MM.1S (cell line): Measurements from ENCODE around the gene DCLK1.

Experiments used
- EZH2 ChIP-seq: fragments of 300-600 bp; sonication (generic); optimal IDR thresholded peaks from 2 replicates; pipeline ENCODE3; 2017; ENCODE audit warnings: low read depth, mild to moderate bottlenecking, antibody characterized with exemption, low read length, mixed read lengths
- TF ChIP-seq, protein P1 (sequence below): fragments of 300-600 bp; sonication (generic); IDR thresholded peaks from 2 replicates; pipeline ENCODE4 v1.5.1; 2016; ENCODE audit warnings: antibody characterized with exemption, low read length, mixed read lengths

- TF ChIP-seq, protein P1, sequence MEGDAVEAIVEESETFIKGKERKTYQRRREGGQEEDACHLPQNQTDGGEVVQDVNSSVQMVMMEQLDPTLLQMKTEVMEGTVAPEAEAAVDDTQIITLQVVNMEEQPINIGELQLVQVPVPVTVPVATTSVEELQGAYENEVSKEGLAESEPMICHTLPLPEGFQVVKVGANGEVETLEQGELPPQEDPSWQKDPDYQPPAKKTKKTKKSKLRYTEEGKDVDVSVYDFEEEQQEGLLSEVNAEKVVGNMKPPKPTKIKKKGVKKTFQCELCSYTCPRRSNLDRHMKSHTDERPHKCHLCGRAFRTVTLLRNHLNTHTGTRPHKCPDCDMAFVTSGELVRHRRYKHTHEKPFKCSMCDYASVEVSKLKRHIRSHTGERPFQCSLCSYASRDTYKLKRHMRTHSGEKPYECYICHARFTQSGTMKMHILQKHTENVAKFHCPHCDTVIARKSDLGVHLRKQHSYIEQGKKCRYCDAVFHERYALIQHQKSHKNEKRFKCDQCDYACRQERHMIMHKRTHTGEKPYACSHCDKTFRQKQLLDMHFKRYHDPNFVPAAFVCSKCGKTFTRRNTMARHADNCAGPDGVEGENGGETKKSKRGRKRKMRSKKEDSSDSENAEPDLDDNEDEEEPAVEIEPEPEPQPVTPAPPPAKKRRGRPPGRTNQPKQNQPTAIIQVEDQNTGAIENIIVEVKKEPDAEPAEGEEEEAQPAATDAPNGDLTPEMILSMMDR: no peak
- no peak for TF ChIP-seq EZH2
These were observed 394.3 kb downstream of the DCLK1 start for GRCh38 chr13:35736876-35737275.
